Stomach (tissue), 4 donors: ENCODE measurements around the gene MYO5A.

Experiments
- CTCF ChIP-seq, 7 experiments: fragments of 450-650 bp in 4 of 7; fragments of 200-600 bp in 3 of 7; sonication (generic) in 3 of 7; IDR thresholded peaks; one replicate each; pipeline ENCODE4 v1.5.1; 2016 to 2019; ENCODE audit warnings: antibody characterized with exemption in 7 of 7, control low read depth in 2 of 7, mild to moderate bottlenecking in 1 of 7
- POLR2A ChIP-seq, 4 donors: fragments of 450-650 bp; IDR thresholded peaks; one replicate each; pipeline ENCODE4 v1.6.1; 2016; ENCODE audit warnings: antibody characterized with exemption in 4 of 4, control low read depth in 2 of 4, mild to moderate bottlenecking in 1 of 4, moderate library complexity in 1 of 4
- POLR2AphosphoS5 ChIP-seq, 3 donors: sonication (generic); formaldehyde crosslinking; IDR thresholded peaks; one replicate each; pipeline ENCODE4 v1.6.1; 2016; ENCODE audit warnings: antibody characterized with exemption in 3 of 3

- TF ChIP-seq CTCF (IDR thresholded peaks at IDR 0.05) (no peak), POLR2AphosphoS5 (IDR thresholded peaks at IDR 0.05) (no peak), POLR2A (IDR thresholded peaks at IDR 0.05) (no peak)
Measured at GRCh38 chr15:52291204-52291603, 237.5 kb downstream of the MYO5A start.
